Thoracic aorta (tissue), 2 donors: ENCODE results near the gene LRP1B. TPM values are rescaled to one million over a fixed set of nuclear protein-coding genes. Genes with fewer than 3 reads are reported as not detected.

Experiments used
- ATAC-seq: fragments of 150-250 bp; one replicate; pipeline ENCODE4 v1.8.0; 2017; ENCODE audit warnings: low read depth; ENCODE audit not compliant: insufficient number of reproducible peaks, low FRiP score
- DNase-seq: peaks from one replicate; pipeline ENCODE4 v3.0.0-alpha.2; 2020; ENCODE audit warnings: low spot score
- H3K27ac ChIP-seq, 2 donors: fragments of 200-600 bp; sonication (generic); 1 replicate in 1 of 2; 2 replicates in 1 of 2; pipeline ENCODE4 v1.5.1; 2016; ENCODE audit warnings: mild to moderate bottlenecking in 2 of 2, moderate library complexity in 2 of 2
- H3K27me3 ChIP-seq: fragments of 200-600 bp; sonication (generic); replicated peaks from 2 replicates; pipeline ENCODE4 v1.6.0; 2016; ENCODE audit warnings: mild to moderate bottlenecking; ENCODE audit not compliant: insufficient read depth
- H3K36me3 ChIP-seq: fragments of 200-600 bp; sonication (generic); one replicate; pipeline ENCODE4 v1.5.1; 2016
- H3K4me1 ChIP-seq, 2 donors: fragments of 200-600 bp; sonication (generic); 1 replicate in 1 of 2; 2 replicates in 1 of 2; pipeline versions ENCODE4 v1.5.1 to v1.6.0; 2016; ENCODE audit warnings: low read depth in 2 of 2, mild to moderate bottlenecking in 1 of 2; ENCODE audit not compliant: control insufficient read depth in 1 of 2
- H3K4me3 ChIP-seq: fragments of 200-600 bp; sonication (generic); 2 replicates; pipeline ENCODE4 v1.5.1; 2016; ENCODE audit warnings: mild to moderate bottlenecking
- H3K9me3 ChIP-seq: fragments of 200-600 bp; sonication (generic); 2 replicates; pipeline ENCODE4 v1.5.1; 2016
- CTCF ChIP-seq: fragments of 200-600 bp; sonication (generic); IDR thresholded peaks from one replicate; pipeline ENCODE4 v1.5.1; 2019; ENCODE audit warnings: antibody characterized with exemption
- total RNA-seq, 2 donors: library from RNA; depleted of rRNA; stranded (reverse); fragments of >200 nt; gene quantifications; one replicate each; pipeline versions ENCODE4 v1.1.0 to v1.2.3, GENCODE V29; 2016

LRP1B gene
- total RNA-seq, 2 donors from 2014 or later = 0.27 to 0.28 TPM

GRCh38 chr2:141595316-141595920 is 535.4 kb downstream of the LRP1B start:
- Histone ChIP-seq H3K4me3 (no peak overlapping the region), H3K4me1 (no peaks in the 10 kb centered on the region), H3K27ac (no peak overlapping the region), H3K9me3 (no peaks in the 10 kb centered on the region), H3K27me3 (no peaks in the 10 kb centered on the region), H3K36me3 (no peaks in the 10 kb centered on the region)
- no peak for DNase-seq
- ATAC-seq = no peak
- no peak for TF ChIP-seq CTCF

- DNase-seq = no peak
- Histone ChIP-seq H3K4me3 (no peak overlapping the region), H3K27ac (no peak overlapping the region), H3K9me3 (no peaks in the 10 kb centered on the region), H3K4me1 (no peaks in the 10 kb centered on the region), H3K36me3 (no peaks in the 10 kb centered on the region), H3K27me3 (no peaks in the 10 kb centered on the region)
- no peak for TF ChIP-seq CTCF
- ATAC-seq = no peak
Measured at GRCh38 chr2:141591787-141592186, 539.0 kb downstream of the LRP1B start.

- DNase-seq (no peak), ATAC-seq (no peak)
- Histone ChIP-seq H3K9me3 (no peaks in the 10 kb centered on the region), H3K4me3 (no peak overlapping the region), H3K27ac (no peak overlapping the region), H3K4me1 (no peaks in the 10 kb centered on the region), H3K27me3 (no peaks in the 10 kb centered on the region), H3K36me3 (no peaks in the 10 kb centered on the region)
- no peak for TF ChIP-seq CTCF
Measured at GRCh38 chr2:141590620-141591019, 540.2 kb downstream of the LRP1B start.

GRCh38 chr2:141589314-141589713 is 541.5 kb downstream of the LRP1B start:
- Histone ChIP-seq H3K27me3 (no peaks in the 10 kb centered on the region), H3K9me3 (no peaks in the 10 kb centered on the region), H3K4me3 (no peak overlapping the region), H3K4me1 (no peaks in the 10 kb centered on the region), H3K36me3 (no peaks in the 10 kb centered on the region), H3K27ac (no peak overlapping the region)
- TF ChIP-seq CTCF = no peak
- no peak for DNase-seq
- no peak for ATAC-seq

GRCh38 chr2:141586985-141587384 is 543.8 kb downstream of the LRP1B start:
- Histone ChIP-seq H3K4me3 (no peak overlapping the region), H3K36me3 (no peaks in the 10 kb centered on the region), H3K9me3 (no peaks in the 10 kb centered on the region), H3K27me3 (no peaks in the 10 kb centered on the region), H3K4me1 (no peaks in the 10 kb centered on the region), H3K27ac (no peak overlapping the region)
- no peak for DNase-seq
- TF ChIP-seq CTCF = no peak
- ATAC-seq = no peak
